ENCODE data around the gene GLT6D1.

GLT6D1 gene

DNA sequence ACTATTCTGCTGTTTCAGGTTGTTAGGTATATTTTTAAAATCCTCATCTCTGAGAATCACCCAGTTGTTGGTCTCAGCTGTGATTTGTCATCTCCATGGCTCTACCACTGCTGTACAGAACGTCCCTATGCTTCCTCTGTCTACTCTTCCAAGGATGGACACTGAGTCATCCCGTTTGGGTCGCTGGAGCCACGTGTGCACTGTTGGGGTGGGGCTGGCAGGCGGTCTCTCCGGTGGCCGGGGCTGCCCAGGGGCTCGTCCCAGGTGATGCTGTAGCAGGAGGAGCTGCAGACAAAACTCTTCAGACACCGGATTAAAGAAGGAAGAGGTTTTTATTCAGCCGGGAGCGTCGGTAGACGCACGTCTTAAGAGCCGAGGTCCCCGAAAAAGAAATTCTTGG is 40.7 kb upstream of the GLT6D1 start:
- no peak overlapping the region for H3K4me2 ChIP-seq (ENCODE audit: low read depth, low read length, poor library complexity, severe bottlenecking)
- no peaks in the 10 kb centered on the region for H3K27me3 ChIP-seq (ENCODE audit: low read length)
- no peak overlapping the region for H3K4me3 ChIP-seq (ENCODE audit: insufficient read depth, low read length, poor library complexity, severe bottlenecking)

DNA sequence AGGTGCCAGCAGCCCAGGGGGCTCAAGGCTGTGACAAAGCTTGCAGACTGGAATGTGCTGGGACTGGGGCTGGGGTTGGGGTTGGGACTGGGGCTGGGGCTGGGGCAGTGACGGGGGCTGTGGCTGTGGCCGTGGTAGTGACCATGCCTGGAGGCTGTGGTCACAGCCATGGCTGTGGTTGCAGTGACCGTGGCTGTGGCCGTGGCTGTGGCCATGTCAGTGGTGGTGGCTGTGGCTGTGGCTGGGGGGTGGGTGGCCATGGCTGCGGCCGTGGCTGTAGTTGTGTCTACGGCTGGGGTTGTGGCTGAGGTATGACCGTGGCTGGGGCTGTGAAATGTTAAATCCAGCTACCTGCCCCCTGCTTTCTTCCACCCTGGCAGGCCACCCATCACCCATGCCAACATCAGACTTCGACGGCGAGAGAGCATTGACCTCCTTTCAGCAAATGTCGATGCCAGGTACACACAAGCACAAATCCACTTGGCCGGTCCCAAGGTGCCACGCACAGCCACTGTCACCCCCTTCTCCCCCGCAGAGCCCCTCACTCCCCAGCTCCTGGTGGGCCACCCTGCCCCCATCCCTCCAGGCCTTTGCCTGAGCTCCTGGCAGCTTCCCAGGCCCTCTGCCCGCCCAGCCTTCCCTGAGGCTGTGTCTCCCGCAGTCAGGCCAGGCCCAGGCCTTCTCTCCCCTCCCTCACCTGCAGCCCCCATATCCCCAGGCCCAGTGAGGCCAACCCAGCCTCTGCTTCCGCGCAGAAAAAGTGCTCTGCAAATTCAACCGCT is 39.1 kb upstream of the GLT6D1 start:
- no peak for TF ChIP-seq EZH2phosphoT487 (conservative IDR thresholded peaks at IDR 0.05; ENCODE audit: low read length)
- TF ChIP-seq, protein P1, sequence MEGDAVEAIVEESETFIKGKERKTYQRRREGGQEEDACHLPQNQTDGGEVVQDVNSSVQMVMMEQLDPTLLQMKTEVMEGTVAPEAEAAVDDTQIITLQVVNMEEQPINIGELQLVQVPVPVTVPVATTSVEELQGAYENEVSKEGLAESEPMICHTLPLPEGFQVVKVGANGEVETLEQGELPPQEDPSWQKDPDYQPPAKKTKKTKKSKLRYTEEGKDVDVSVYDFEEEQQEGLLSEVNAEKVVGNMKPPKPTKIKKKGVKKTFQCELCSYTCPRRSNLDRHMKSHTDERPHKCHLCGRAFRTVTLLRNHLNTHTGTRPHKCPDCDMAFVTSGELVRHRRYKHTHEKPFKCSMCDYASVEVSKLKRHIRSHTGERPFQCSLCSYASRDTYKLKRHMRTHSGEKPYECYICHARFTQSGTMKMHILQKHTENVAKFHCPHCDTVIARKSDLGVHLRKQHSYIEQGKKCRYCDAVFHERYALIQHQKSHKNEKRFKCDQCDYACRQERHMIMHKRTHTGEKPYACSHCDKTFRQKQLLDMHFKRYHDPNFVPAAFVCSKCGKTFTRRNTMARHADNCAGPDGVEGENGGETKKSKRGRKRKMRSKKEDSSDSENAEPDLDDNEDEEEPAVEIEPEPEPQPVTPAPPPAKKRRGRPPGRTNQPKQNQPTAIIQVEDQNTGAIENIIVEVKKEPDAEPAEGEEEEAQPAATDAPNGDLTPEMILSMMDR (IDR thresholded peaks at IDR 0.05; ENCODE audit: insufficient read depth, low read length, poor library complexity, severe bottlenecking), result no peak

More for the DNA sequence above, 40.7 kb upstream of the GLT6D1 start:
- Histone ChIP-seq H3K9ac (ENCODE audit: low read length) (no peak overlapping the region), H3K36me3 (ENCODE audit: low read length) (no peaks in the 10 kb centered on the region), H4K20me1 (ENCODE audit: low read depth, low read length) (no peaks in the 10 kb centered on the region), H3K9me3 (ENCODE audit: insufficient read depth, low read length) (no peaks in the 10 kb centered on the region), H3K9me2 (replicated peaks; ENCODE audit: insufficient read depth, low read length) (no peaks in the 10 kb centered on the region), H3F3A (ENCODE audit: insufficient read depth) (no peaks in the 10 kb centered on the region), H2AFZ (ENCODE audit: low read depth, low read length, severe bottlenecking) (no peak overlapping the region), H3K79me2 (ENCODE audit: insufficient read depth, low read length) (no peaks in the 10 kb centered on the region), H3K27ac (ENCODE audit: low read depth, low read length) (no peak overlapping the region)
- TF ChIP-seq, protein P1 (IDR thresholded peaks at IDR 0.05; ENCODE audit: insufficient read depth, low read length, poor library complexity, severe bottlenecking), result no peak
- TF ChIP-seq EZH2phosphoT487 (conservative IDR thresholded peaks at IDR 0.05; ENCODE audit: low read length), result no peak

DNA sequence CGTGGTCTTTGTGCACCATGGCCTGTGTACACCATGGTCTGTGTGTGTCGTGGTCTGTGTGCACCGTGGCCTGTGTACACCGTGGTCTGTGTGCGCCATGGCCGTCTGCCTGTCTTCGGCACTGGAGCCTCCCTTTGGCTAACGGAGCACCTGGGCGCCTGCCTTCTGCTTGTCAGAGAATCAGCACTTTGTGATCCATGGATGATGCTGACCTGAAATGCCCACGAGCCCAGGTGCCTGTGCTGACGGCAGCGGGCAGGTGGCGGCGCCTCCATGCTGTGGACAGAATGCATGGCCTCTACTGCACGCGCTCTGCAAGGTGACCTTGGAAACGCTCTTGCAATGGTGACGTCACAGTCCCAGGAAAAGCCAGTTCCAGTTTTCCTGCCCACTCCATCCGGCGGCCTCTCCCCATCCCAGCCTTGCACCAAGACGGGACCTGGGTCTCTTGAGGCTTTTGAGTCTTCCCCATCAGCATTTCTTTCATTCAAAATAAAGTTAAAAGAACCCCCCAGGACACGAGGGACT is 38.4 kb upstream of the GLT6D1 start:
- no peaks in the 10 kb centered on the region for H3F3A ChIP-seq (ENCODE audit: insufficient read depth)
- H3K4me2 ChIP-seq (ENCODE audit: low read depth, low read length, poor library complexity, severe bottlenecking), result no peak overlapping the region
- H3K36me3 ChIP-seq (ENCODE audit: low read length), result no peaks in the 10 kb centered on the region
- H3K27ac ChIP-seq (ENCODE audit: low read depth, low read length), result no peak overlapping the region
- no peak overlapping the region for H3K9ac ChIP-seq (ENCODE audit: low read length)
- H3K79me2 ChIP-seq (ENCODE audit: insufficient read depth, low read length), result no peaks in the 10 kb centered on the region
- H2AFZ ChIP-seq (ENCODE audit: low read depth, low read length, severe bottlenecking), result no peak overlapping the region
- no peaks in the 10 kb centered on the region for H4K20me1 ChIP-seq (ENCODE audit: low read depth, low read length)
- no peaks in the 10 kb centered on the region for H3K9me3 ChIP-seq (ENCODE audit: insufficient read depth, low read length)
- H3K9me2 ChIP-seq (replicated peaks; ENCODE audit: insufficient read depth, low read length), result no peaks in the 10 kb centered on the region
- TF ChIP-seq EZH2phosphoT487 (conservative IDR thresholded peaks at IDR 0.05; ENCODE audit: low read length), result no peak
- no peak overlapping the region for H3K4me3 ChIP-seq (ENCODE audit: insufficient read depth, low read length, poor library complexity, severe bottlenecking)
- no peaks in the 10 kb centered on the region for H3K27me3 ChIP-seq (ENCODE audit: low read length)

More for the DNA sequence above, 39.1 kb upstream of the GLT6D1 start:
- Histone ChIP-seq H3K4me3 (ENCODE audit: insufficient read depth, low read length, poor library complexity, severe bottlenecking) (no peak overlapping the region), H3F3A (ENCODE audit: insufficient read depth) (no peaks in the 10 kb centered on the region), H3K9me2 (replicated peaks; ENCODE audit: insufficient read depth, low read length) (no peaks in the 10 kb centered on the region), H3K36me3 (ENCODE audit: low read length) (no peaks in the 10 kb centered on the region), H3K79me2 (ENCODE audit: insufficient read depth, low read length) (no peaks in the 10 kb centered on the region), H3K9me3 (ENCODE audit: insufficient read depth, low read length) (no peaks in the 10 kb centered on the region), H3K9ac (ENCODE audit: low read length) (no peak overlapping the region), H3K4me2 (ENCODE audit: low read depth, low read length, poor library complexity, severe bottlenecking) (no peak overlapping the region), H2AFZ (ENCODE audit: low read depth, low read length, severe bottlenecking) (no peak overlapping the region), H3K27ac (ENCODE audit: low read depth, low read length) (no peak overlapping the region), H3K27me3 (ENCODE audit: low read length) (no peaks in the 10 kb centered on the region), H4K20me1 (ENCODE audit: low read depth, low read length) (no peaks in the 10 kb centered on the region)

DNA sequence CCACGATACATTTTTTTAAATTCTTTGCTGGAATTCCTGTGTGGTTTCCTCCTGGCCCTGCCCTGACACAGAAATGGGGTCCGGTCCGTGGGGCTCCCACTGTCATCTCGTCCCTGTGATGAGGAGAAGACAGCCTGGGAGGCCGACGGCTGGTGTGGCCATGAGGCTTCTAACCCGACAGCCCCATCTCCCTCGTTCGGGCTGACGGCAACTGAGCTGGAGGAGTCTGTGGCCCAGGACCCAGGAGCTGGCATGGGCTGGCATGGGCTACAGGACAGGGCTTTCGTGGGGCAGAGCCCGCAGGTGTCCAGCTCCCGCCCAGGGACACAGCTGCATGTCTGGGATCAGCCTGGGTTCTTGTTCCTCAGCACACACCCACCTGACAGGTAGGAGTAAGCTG is 37.6 kb upstream of the GLT6D1 start:
- H4K20me1 ChIP-seq (ENCODE audit: low read depth, low read length), result no peaks in the 10 kb centered on the region
- no peak overlapping the region for H3K4me2 ChIP-seq (ENCODE audit: low read depth, low read length, poor library complexity, severe bottlenecking)
- H3K4me3 ChIP-seq (ENCODE audit: insufficient read depth, low read length, poor library complexity, severe bottlenecking), result no peak overlapping the region
- TF ChIP-seq, protein P1 (IDR thresholded peaks at IDR 0.05; ENCODE audit: insufficient read depth, low read length, poor library complexity, severe bottlenecking), result no peak
- TF ChIP-seq EZH2phosphoT487 (conservative IDR thresholded peaks at IDR 0.05; ENCODE audit: low read length), result no peak
- H3K79me2 ChIP-seq (ENCODE audit: insufficient read depth, low read length), result no peaks in the 10 kb centered on the region
- no peaks in the 10 kb centered on the region for H3K9me2 ChIP-seq (replicated peaks; ENCODE audit: insufficient read depth, low read length)
- no peaks in the 10 kb centered on the region for H3K27me3 ChIP-seq (ENCODE audit: low read length)
- no peaks in the 10 kb centered on the region for H3K36me3 ChIP-seq (ENCODE audit: low read length)
- H2AFZ ChIP-seq (ENCODE audit: low read depth, low read length, severe bottlenecking), result no peak overlapping the region
- H3F3A ChIP-seq (ENCODE audit: insufficient read depth), result no peaks in the 10 kb centered on the region
- H3K27ac ChIP-seq (ENCODE audit: low read depth, low read length), result no peak overlapping the region
- no peaks in the 10 kb centered on the region for H3K9me3 ChIP-seq (ENCODE audit: insufficient read depth, low read length)
- H3K9ac ChIP-seq (ENCODE audit: low read length), result no peak overlapping the region

Data from SU-DHL-6 (cell line).